Measurements from ENCODE around the gene GLTP. TPM values are rescaled to one million over a fixed set of nuclear protein-coding genes. Genes with fewer than 3 reads are reported as not detected.
"Not testable (repeated sequence)": the region's sequence is repeated elsewhere in the genome, so short reads cannot be mapped to it uniquely, and the experiment has no call there.

Gene GLTP
- total RNA-seq: 35.1 and 43.5 TPM in 2 replicates

GRCh38 chr12:109880043-109880931 lies at the start of gene GLTP:
Gene GLTP, minus strand, starts transcription at chr12:109880541. Its CDS starts 167 bp downstream, at chr12:109880374.
- DNase-seq (ENCODE audit: low read depth): no peak
- H3K4me3 ChIP-seq (ENCODE audit: low read depth, low read length): peak within 1 kb of the TSS; percentile 73
- peak; percentile 23 for TF ChIP-seq CTCF (conservative IDR thresholded peaks at IDR 0.05; ENCODE audit: low read depth, low read length)

GRCh38 chr12:109929326-109929725 lies 49.0 kb upstream of the GLTP start:
- not testable (repeated sequence) for H3K4me3 ChIP-seq (ENCODE audit: low read depth, low read length); DNase-seq (ENCODE audit: low read depth)

- no peak for TF ChIP-seq CTCF (conservative IDR thresholded peaks at IDR 0.05; ENCODE audit: low read depth, low read length)
- no peak overlapping the region for H3K4me3 ChIP-seq (ENCODE audit: low read depth, low read length)
- no peak for DNase-seq (ENCODE audit: low read depth)
Measured at GRCh38 chr12:109928058-109928656, 47.8 kb upstream of the GLTP start.

- DNase-seq (ENCODE audit: low read depth): no peak
- TF ChIP-seq CTCF (conservative IDR thresholded peaks at IDR 0.05; ENCODE audit: low read depth, low read length): peak; percentile 82
- H3K4me3 ChIP-seq (ENCODE audit: low read depth, low read length): no peak overlapping the region
Measured at GRCh38 chr12:109927622-109928021, 47.3 kb upstream of the GLTP start.

- H3K4me3 ChIP-seq (ENCODE audit: low read depth, low read length): no peak overlapping the region
- no peak for DNase-seq (ENCODE audit: low read depth)
- TF ChIP-seq CTCF (conservative IDR thresholded peaks at IDR 0.05; ENCODE audit: low read depth, low read length): no peak
Measured at GRCh38 chr12:109926488-109927210, 46.3 kb upstream of the GLTP start.

- no peak overlapping the region for H3K4me3 ChIP-seq (ENCODE audit: low read depth, low read length)
- DNase-seq (ENCODE audit: low read depth): no peak
- no peak for TF ChIP-seq CTCF (conservative IDR thresholded peaks at IDR 0.05; ENCODE audit: low read depth, low read length)
Measured at GRCh38 chr12:109926016-109926415, 45.7 kb upstream of the GLTP start.

- no peak for TF ChIP-seq CTCF (conservative IDR thresholded peaks at IDR 0.05; ENCODE audit: low read depth, low read length)
- H3K4me3 ChIP-seq (ENCODE audit: low read depth, low read length): no peak overlapping the region
- no peak for DNase-seq (ENCODE audit: low read depth)
Measured at GRCh38 chr12:109925185-109925840, 45.0 kb upstream of the GLTP start.
